NCI-H526 (cell line): ENCODE measurements around the gene EIF4G3.
"Not testable (repeated sequence)": the region's sequence is repeated elsewhere in the genome, so short reads cannot be mapped to it uniquely, and the experiment has no call there.

Experiments
- DNase-seq, 2 experiments: peaks; one replicate each; lab custom pipeline; 2025; lab: John Stamatoyannopoulos, UW

Gene EIF4G3

GRCh38 chr1:21028520-21029145 lies 148.1 kb downstream of the EIF4G3 start:
- no peak for DNase-seq

- no peak for DNase-seq
These were observed 148.9 kb downstream of the EIF4G3 start for GRCh38 chr1:21027805-21028204.

GRCh38 chr1:21024918-21025317 lies 151.8 kb downstream of the EIF4G3 start:
- no peak for DNase-seq

GRCh38 chr1:21024136-21024896 lies 152.4 kb downstream of the EIF4G3 start:
- DNase-seq: not testable (repeated sequence)

- peak; percentile 72 to 80 for DNase-seq
These were observed 154.2 kb downstream of the EIF4G3 start for GRCh38 chr1:21022279-21023040.

- no peak for DNase-seq
These were observed 155.4 kb downstream of the EIF4G3 start for GRCh38 chr1:21021311-21021710.

GRCh38 chr1:21020151-21020550 lies 156.5 kb downstream of the EIF4G3 start:
- no peak for DNase-seq

- no peak for DNase-seq
These were observed 158.0 kb downstream of the EIF4G3 start for GRCh38 chr1:21018673-21019072.

GRCh38 chr1:21013510-21013909 lies 163.2 kb downstream of the EIF4G3 start:
- no peak for DNase-seq

- DNase-seq: no peak
These were observed 163.8 kb downstream of the EIF4G3 start for GRCh38 chr1:21012937-21013336.

- no peak for DNase-seq
These were observed 168.8 kb downstream of the EIF4G3 start for GRCh38 chr1:21007876-21008275.

GRCh38 chr1:21005466-21006239 lies 171.0 kb downstream of the EIF4G3 start:
- no peak for DNase-seq

GRCh38 chr1:21003281-21004045 lies 173.2 kb downstream of the EIF4G3 start:
- no peak for DNase-seq

- DNase-seq: no peak
These were observed 175.7 kb downstream of the EIF4G3 start for GRCh38 chr1:21001042-21001441.

- no peak for DNase-seq
These were observed 176.5 kb downstream of the EIF4G3 start for GRCh38 chr1:21000245-21000594.

- no peak for DNase-seq
These were observed 177.0 kb downstream of the EIF4G3 start for GRCh38 chr1:20999525-21000244.

- no peak for DNase-seq
These were observed 177.9 kb downstream of the EIF4G3 start for GRCh38 chr1:20998826-20999225.

- no peak for DNase-seq
These were observed 179.0 kb downstream of the EIF4G3 start for GRCh38 chr1:20997602-20998224.

GRCh38 chr1:20996554-20996953 lies 180.1 kb downstream of the EIF4G3 start:
- DNase-seq: no peak
